Uterus (tissue), 2 donors: ENCODE data around the gene COMMD10.

Experiments used
- POLR2A ChIP-seq, 2 donors: fragments of 450-650 bp; IDR thresholded peaks; one replicate each; pipeline ENCODE4 v1.6.1; 2016; ENCODE audit warnings: antibody characterized with exemption in 2 of 2, mild to moderate bottlenecking in 1 of 2, moderate library complexity in 1 of 2
- TF ChIP-seq, protein P1 (sequence below), 4 experiments: fragments of 200-600 bp in 2 of 4; fragments of 450-650 bp in 2 of 4; sonication (generic) in 2 of 4; IDR thresholded peaks; one replicate each; pipeline ENCODE4 v1.5.1; 2016 to 2019; ENCODE audit warnings: antibody characterized with exemption in 4 of 4, mild to moderate bottlenecking in 2 of 4, moderate library complexity in 1 of 4

GRCh38 chr5:116091416-116091815 is 6.6 kb downstream of the COMMD10 start:
- TF ChIP-seq, protein P1, sequence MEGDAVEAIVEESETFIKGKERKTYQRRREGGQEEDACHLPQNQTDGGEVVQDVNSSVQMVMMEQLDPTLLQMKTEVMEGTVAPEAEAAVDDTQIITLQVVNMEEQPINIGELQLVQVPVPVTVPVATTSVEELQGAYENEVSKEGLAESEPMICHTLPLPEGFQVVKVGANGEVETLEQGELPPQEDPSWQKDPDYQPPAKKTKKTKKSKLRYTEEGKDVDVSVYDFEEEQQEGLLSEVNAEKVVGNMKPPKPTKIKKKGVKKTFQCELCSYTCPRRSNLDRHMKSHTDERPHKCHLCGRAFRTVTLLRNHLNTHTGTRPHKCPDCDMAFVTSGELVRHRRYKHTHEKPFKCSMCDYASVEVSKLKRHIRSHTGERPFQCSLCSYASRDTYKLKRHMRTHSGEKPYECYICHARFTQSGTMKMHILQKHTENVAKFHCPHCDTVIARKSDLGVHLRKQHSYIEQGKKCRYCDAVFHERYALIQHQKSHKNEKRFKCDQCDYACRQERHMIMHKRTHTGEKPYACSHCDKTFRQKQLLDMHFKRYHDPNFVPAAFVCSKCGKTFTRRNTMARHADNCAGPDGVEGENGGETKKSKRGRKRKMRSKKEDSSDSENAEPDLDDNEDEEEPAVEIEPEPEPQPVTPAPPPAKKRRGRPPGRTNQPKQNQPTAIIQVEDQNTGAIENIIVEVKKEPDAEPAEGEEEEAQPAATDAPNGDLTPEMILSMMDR (IDR thresholded peaks at IDR 0.05) = no peak
- no peak for TF ChIP-seq POLR2A (IDR thresholded peaks at IDR 0.05)
